K562 (cell line): ENCODE data around the gene TMOD2. TPM values are rescaled to one million over a fixed set of nuclear protein-coding genes. Genes with fewer than 3 reads are reported as not detected.

Experiments
- ATF1 ChIP-seq, 2 experiments: fragments of 450-650 bp in 1 of 2; IDR thresholded peaks; 2 replicates each; pipeline ENCODE4 v1.6.1; 2016; ENCODE audit warnings: missing compliant biosample characterization in 1 of 2, missing genetic modification characterization in 1 of 2
- BRD9 ChIP-seq: fragments of 450-650 bp; IDR thresholded peaks from 2 replicates; pipeline ENCODE4 v1.6.1; 2018; ENCODE audit warnings: low read depth; ENCODE audit not compliant: partially characterized antibody
- CAMTA2 ChIP-seq: fragments of 250-450 bp; sonication (Bioruptor Pico); conservative IDR thresholded peaks from 2 replicates; pipeline ENCODE4 v1.5.1; 2022
- CHD2 ChIP-seq: IDR thresholded peaks from 2 replicates; pipeline ENCODE4 v1.6.1; 2011; ENCODE audit warnings: low read depth, low read length
- E2F3 ChIP-seq: fragments of 250-450 bp; sonication (Bioruptor Pico); IDR thresholded peaks from 2 replicates; pipeline ENCODE4 v1.4.0; 2020; ENCODE audit warnings: mild to moderate bottlenecking
- HMGXB4 ChIP-seq: sonication (generic); formaldehyde crosslinking; IDR thresholded peaks from 2 replicates; pipeline ENCODE4 v1.8.1; 2023; ENCODE audit warnings: mild to moderate bottlenecking, missing genetic modification reagents
- HOXB6 ChIP-seq: fragments of 250-450 bp; sonication (Bioruptor Pico); IDR thresholded peaks from 2 replicates; pipeline ENCODE4 v1.5.1; 2022; ENCODE audit warnings: mild to moderate bottlenecking, borderline replicate concordance
- MTA3 ChIP-seq: fragments of 450-650 bp; formaldehyde crosslinking; IDR thresholded peaks from 2 replicates; pipeline ENCODE4 v1.6.1; 2017; ENCODE audit warnings: mild to moderate bottlenecking, borderline replicate concordance
- NRF1 ChIP-seq, 2 experiments: fragments of 450-650 bp; IDR thresholded peaks in 1 of 2; conservative IDR thresholded peaks in 1 of 2; 2 replicates each; pipeline ENCODE4 v1.6.1; 2014; ENCODE audit warnings: mild to moderate bottlenecking in 2 of 2
- POLR2G ChIP-seq: fragments of 200-400 bp; formaldehyde crosslinking; IDR thresholded peaks from 2 replicates; pipeline ENCODE4 v1.6.1; 2017; ENCODE audit warnings: low read depth, mild to moderate bottlenecking, antibody characterized with exemption, low read length, moderate library complexity
- PTRF ChIP-seq: fragments of 450-650 bp; IDR thresholded peaks from 2 replicates; pipeline ENCODE4 v1.6.1; 2016; ENCODE audit warnings: mild to moderate bottlenecking, missing genetic modification characterization, missing compliant biosample characterization
- RBBP5 ChIP-seq: fragments of 200-600 bp; sonication (generic); IDR thresholded peaks from 2 replicates; pipeline ENCODE4 v1.6.1; 2012; ENCODE audit warnings: borderline replicate concordance, mild to moderate bottlenecking, low read length, control low read depth, inconsistent platforms; ENCODE audit not compliant: insufficient read depth, poor library complexity, severe bottlenecking
- RBFOX2 ChIP-seq: fragments of 200-400 bp; formaldehyde crosslinking; IDR thresholded peaks from 2 replicates; pipeline ENCODE4 v1.6.1; 2017; ENCODE audit warnings: low read depth, mild to moderate bottlenecking, low read length, moderate library complexity
- SIN3B ChIP-seq: fragments of 450-650 bp; IDR thresholded peaks from 2 replicates; pipeline ENCODE4 v1.6.1; 2017; ENCODE audit warnings: low read depth, mild to moderate bottlenecking, moderate library complexity
- TAF7 ChIP-seq: fragments of 450-650 bp; IDR thresholded peaks from 2 replicates; pipeline ENCODE4 v1.6.1; 2016; ENCODE audit warnings: missing genetic modification characterization, missing compliant biosample characterization
- TOE1 ChIP-seq, 2 experiments: fragments of 450-650 bp in 1 of 2; sonication (generic) in 1 of 2; formaldehyde crosslinking in 1 of 2; IDR thresholded peaks; 2 replicates each; pipeline versions ENCODE4 v1.7.1 to v1.8.0; 2016 to 2022; ENCODE audit warnings: borderline replicate concordance in 2 of 2, mild to moderate bottlenecking in 2 of 2, antibody characterized with exemption in 1 of 2, inconsistent platforms in 1 of 2, low read depth in 1 of 2, missing genetic modification reagents in 1 of 2, moderate library complexity in 1 of 2
- UBTF ChIP-seq, 2 experiments: IDR thresholded peaks; 2 replicates each; pipeline ENCODE4 v1.6.1; 2012; ENCODE audit warnings: improper control_type of control experiment in 2 of 2, low read depth in 2 of 2, low read length in 2 of 2, borderline replicate concordance in 1 of 2
- ZBTB5 ChIP-seq: fragments of 450-650 bp; IDR thresholded peaks from 2 replicates; pipeline ENCODE4 v1.6.1; 2017; ENCODE audit warnings: antibody characterized with exemption
- ZFX ChIP-seq: sonication (generic); formaldehyde crosslinking; IDR thresholded peaks from 2 replicates; pipeline ENCODE4 v1.8.0; 2022; ENCODE audit warnings: mild to moderate bottlenecking, missing genetic modification reagents, moderate library complexity
- ZNF3 ChIP-seq: fragments of 250-450 bp; sonication (Bioruptor Pico); IDR thresholded peaks from 2 replicates; pipeline ENCODE4 v1.5.0; 2021; ENCODE audit warnings: mild to moderate bottlenecking, moderate library complexity
- ZNF584 ChIP-seq: fragments of 200-800 bp; sonication (Bioruptor generic); IDR thresholded peaks from 2 replicates; pipeline ENCODE4 v1.6.1; 2016; ENCODE audit warnings: low read depth, mild to moderate bottlenecking, missing genetic modification characterization, missing compliant biosample characterization
- ZNF77 ChIP-seq: fragments of 250-450 bp; sonication (Bioruptor Pico); IDR thresholded peaks from 2 replicates; pipeline ENCODE4 v1.5.0; 2020
- polyA plus RNA-seq, 8 experiments: library from polyadenylated mRNA; depleted of rRNA in 4 of 8; stranded (reverse) in 5 of 8; unstranded in 3 of 8; fragments of >200 nt; fragmentation: Nextera tagmentation in 2 of 8; fragmentation: Illumina TruSeq in 1 of 8; extraction: Ambion mirVana in 2 of 8; extraction: Trizol in 1 of 8; gene quantifications; 2 replicates each; pipeline versions ENCODE4 v1.2.1 to v1.2.3, GENCODE V29; 2011 to 2014; ENCODE audit warnings: inconsistent platforms in 1 of 8, missing spikeins in 1 of 8
- total RNA-seq, 7 experiments: library from RNA; depleted of rRNA in 6 of 7; stranded (reverse); fragments of >200 nt in 6 of 7; fragmentation: Illumina TruSeq in 2 of 7; extraction: Trizol in 2 of 7; gene quantifications; 2 replicates each; pipeline versions ENCODE4 v1.2.1 to v1.2.3, GENCODE V29; 2011 to 2021; ENCODE audit warnings: low replicate concordance in 1 of 7

Gene TMOD2
- total and polyA plus RNA-seq, 9 of the 15 experiments (the other 6 are each of a cell fraction or from before 2014, with no cell fraction given), result 0.49 to 3.8 (median 3.0) TPM

GRCh38 chr15:51737522-51738305 lies 13.7 kb upstream of the TMOD2 start, which contains the start of gene LYSMD2 (continued):
- no peak; a peak in 1 of 4 replicates for TF ChIP-seq NRF1 (conservative IDR thresholded peaks at IDR 0.05 in 1 of 2, IDR thresholded peaks at IDR 0.05 in 1 of 2)
- TF ChIP-seq BRD9, result no peak
- TF ChIP-seq POLR2G, result peak; percentile 82
- 0 out of 2 replicates have a peak, but pooled peaks have one; percentile 24 for TF ChIP-seq HMGXB4
- TF ChIP-seq CAMTA2 (CRISPR knock-in tag), result no peak
- TF ChIP-seq MTA3, result peak; percentile 34; the same call in 1 of the 2 replicates
- TF ChIP-seq TOE1 (IDR thresholded peaks at IDR 0.05; ENCODE audit: borderline replicate concordance), result no peak
- TF ChIP-seq TOE1 (CRISPR knock-in tag; IDR thresholded peaks at IDR 0.05; ENCODE audit: borderline replicate concordance, low read depth), result no peak
- TF ChIP-seq UBTF (IDR thresholded peaks at IDR 0.05; ENCODE audit: borderline replicate concordance in 1 of 2, low read depth in 2 of 2, low read length in 2 of 2), result peak in 1 of 2 experiments; percentile 80; a peak in 2 of 4 replicates
- no peak for TF ChIP-seq ZNF77 (CRISPR knock-in tag)
- TF ChIP-seq ZFX (CRISPR knock-in tag), result peak; percentile 70
- no peak for TF ChIP-seq ZNF584 (CRISPR knock-in tag)
- TF ChIP-seq ZBTB5, result no peak
- no peak for TF ChIP-seq CHD2
- peak; percentile 74 for TF ChIP-seq RBFOX2
- TF ChIP-seq TAF7 (tag), result no peak
- no peak for TF ChIP-seq ATF1 (CRISPR knock-in tag; IDR thresholded peaks at IDR 0.05)
- peak; percentile 80 for TF ChIP-seq ATF1 (tag; IDR thresholded peaks at IDR 0.05)
- 0 out of 2 replicates have a peak, but pooled peaks have one; percentile 15 for TF ChIP-seq E2F3 (CRISPR knock-in tag)
- TF ChIP-seq PTRF (tag), result no peak
- no peak for TF ChIP-seq ZNF3
- no peak for TF ChIP-seq HOXB6
- peak; percentile 23 for TF ChIP-seq RBBP5
- no peak for TF ChIP-seq SIN3B
